BJ (cell line): ENCODE data around the gene ZFP57. TPM values are rescaled to one million over a fixed set of nuclear protein-coding genes. Genes with fewer than 3 reads are reported as not detected.

Experiments used
- CTCF ChIA-PET: fragments of 350-600 bp; formaldehyde crosslinking; extraction: SDS; loops from one replicate; lab custom pipeline; 2021; ENCODE audit warnings: antibody characterized with exemption, inconsistent platforms; lab: Yijun Ruan, JAX
- POLR2A ChIA-PET: fragments of 300-600 bp; sonication (Branson Sonifier 250); formaldehyde crosslinking; extraction: SDS; loops from one replicate; lab custom pipeline; 2021; ENCODE audit warnings: antibody characterized with exemption; lab: Charles Lee
- DNase-seq: peaks from one replicate; pipeline ENCODE4 v3.0.0-alpha.2; 2011; ENCODE audit warnings: low read depth
- H3K27me3 ChIP-seq: 2 replicates; pipeline ENCODE4 v1.6.0; 2011; ENCODE audit warnings: low read length; ENCODE audit not compliant: control insufficient read depth, insufficient read depth
- H3K36me3 ChIP-seq: 2 replicates; pipeline ENCODE4 v1.5.1; 2011; ENCODE audit warnings: low read length; ENCODE audit not compliant: control insufficient read depth, insufficient read depth
- H3K4me3 ChIP-seq: 2 replicates; pipeline ENCODE4 v1.5.1; 2011; ENCODE audit warnings: low read depth, mild to moderate bottlenecking, control low read depth, low read length
- polyA plus RNA-seq: library from polyadenylated mRNA; depleted of rRNA; stranded (reverse); fragments of >200 nt; gene quantifications from 2 replicates; pipeline ENCODE4 v1.2.3, GENCODE V29; 2011
- TF ChIP-seq, protein P1 (sequence below): IDR thresholded peaks from 2 replicates; pipeline ENCODE4 v1.5.1; 2011; ENCODE audit warnings: low read depth, mild to moderate bottlenecking, control low read depth, inconsistent platforms, low read length, moderate library complexity; ENCODE audit not compliant: insufficient read depth

The ZFP57 gene
- polyA plus RNA-seq, 1 experiment = 0.32 TPM

DNA sequence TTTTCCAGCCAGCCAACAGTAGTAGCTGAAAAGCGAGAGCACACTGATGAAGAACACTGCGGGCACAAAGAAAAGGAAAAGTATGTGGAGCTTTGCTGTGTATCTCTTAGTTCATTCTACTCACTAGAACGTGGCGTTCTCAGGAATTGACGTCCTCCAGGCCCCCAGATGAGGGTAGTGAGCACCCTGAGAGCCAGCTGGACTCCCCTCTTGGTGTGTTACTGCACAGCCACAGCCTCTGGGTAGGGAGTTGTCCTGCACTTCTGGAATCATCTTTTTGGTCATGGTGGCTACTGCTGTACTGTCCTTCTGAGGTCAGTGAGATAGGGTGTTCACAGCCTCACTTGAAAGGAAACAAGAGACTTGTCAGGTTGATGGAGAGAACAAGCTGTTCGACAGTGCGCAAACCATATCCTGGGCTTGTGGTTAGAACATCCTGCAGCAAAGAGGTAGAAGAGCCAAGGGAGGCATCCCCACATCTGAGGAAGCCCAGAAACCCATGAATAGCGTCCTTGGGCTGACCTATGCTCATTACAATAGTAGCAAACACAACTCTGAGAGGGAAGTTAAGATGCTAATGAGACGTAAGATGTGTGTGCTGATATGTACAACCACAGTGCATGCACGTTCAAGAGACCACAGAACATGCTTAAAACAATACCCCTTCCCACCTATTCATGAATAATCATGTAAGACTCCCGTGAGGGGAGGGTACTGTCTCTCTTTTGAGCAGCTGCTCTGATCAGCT, 27.7 kb upstream of the ZFP57 start:
- Histone ChIP-seq H3K4me3 (no peak overlapping the region), H3K27me3 (peaks cover 8% of the 10 kb centered on the region), H3K36me3 (no peaks in the 10 kb centered on the region)
- TF ChIP-seq, protein P1, sequence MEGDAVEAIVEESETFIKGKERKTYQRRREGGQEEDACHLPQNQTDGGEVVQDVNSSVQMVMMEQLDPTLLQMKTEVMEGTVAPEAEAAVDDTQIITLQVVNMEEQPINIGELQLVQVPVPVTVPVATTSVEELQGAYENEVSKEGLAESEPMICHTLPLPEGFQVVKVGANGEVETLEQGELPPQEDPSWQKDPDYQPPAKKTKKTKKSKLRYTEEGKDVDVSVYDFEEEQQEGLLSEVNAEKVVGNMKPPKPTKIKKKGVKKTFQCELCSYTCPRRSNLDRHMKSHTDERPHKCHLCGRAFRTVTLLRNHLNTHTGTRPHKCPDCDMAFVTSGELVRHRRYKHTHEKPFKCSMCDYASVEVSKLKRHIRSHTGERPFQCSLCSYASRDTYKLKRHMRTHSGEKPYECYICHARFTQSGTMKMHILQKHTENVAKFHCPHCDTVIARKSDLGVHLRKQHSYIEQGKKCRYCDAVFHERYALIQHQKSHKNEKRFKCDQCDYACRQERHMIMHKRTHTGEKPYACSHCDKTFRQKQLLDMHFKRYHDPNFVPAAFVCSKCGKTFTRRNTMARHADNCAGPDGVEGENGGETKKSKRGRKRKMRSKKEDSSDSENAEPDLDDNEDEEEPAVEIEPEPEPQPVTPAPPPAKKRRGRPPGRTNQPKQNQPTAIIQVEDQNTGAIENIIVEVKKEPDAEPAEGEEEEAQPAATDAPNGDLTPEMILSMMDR = no peak
- DNase-seq = no peak
- CTCF ChIA-PET = interaction anchor here (0.6 to 4.8 kb wide), 4 partner anchors 55 to 210 kb away, joined by 3 to 25 read pairs (median 5); no protein-coding TSS in a partner anchor
- POLR2A ChIA-PET = no interaction called here

DNA sequence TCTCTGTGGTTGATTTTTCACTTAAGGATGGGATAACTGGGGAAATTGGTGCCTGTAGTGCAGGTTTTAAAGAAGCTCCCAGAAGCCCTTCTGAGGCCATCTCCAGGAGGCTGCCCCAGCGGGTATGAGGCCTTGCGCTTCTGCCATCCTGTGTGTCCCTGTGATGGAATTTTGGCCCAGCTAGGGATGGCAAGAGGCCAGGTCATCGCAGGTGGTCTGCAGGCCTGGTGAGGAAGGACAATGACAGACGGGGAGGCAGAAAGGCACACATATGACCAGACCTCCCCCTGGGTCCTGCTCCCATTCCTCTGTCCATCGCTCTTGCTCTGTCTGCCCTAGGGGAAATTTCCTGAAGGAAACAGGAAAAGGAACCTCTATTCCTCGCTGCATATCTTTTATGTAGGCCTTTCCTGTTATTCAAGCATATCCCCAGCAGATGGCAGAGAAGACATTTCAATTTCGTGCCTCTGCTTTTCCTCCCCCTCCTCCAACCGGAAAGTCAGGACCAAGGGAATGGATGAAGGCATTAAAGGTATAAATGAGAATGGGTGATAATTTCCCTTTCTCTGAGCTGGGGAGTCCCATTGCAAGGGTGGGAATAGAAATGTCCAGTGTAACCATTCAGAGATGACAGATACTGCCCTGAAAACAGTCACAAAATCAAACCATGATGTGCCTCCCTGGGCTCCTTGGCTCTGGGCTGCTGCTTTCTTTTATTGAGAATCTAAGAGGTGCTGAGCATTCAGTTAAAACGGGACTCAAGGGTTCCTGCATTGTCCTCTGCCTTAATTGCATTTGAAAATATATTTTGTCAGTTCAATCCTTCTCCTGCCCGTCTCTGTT, 24.7 kb upstream of the ZFP57 start:
- CTCF ChIA-PET = interaction anchor here (0.6 to 4.8 kb wide), 11 partner anchors 9 to 1174 kb away, joined by 3 to 25 read pairs (median 3); no protein-coding TSS in a partner anchor
- H3K27me3 ChIP-seq = peaks cover 9% of the 10 kb centered on the region
- POLR2A ChIA-PET = interaction anchor here (0.6 kb wide), 1 partner anchor 39 kb away, joined by 3 read pairs; no protein-coding TSS in a partner anchor
- H3K4me3 ChIP-seq = no peak overlapping the region
- DNase-seq = no peak
- TF ChIP-seq, protein P1 = peak; percentile 63
- H3K36me3 ChIP-seq = no peaks in the 10 kb centered on the region

DNA sequence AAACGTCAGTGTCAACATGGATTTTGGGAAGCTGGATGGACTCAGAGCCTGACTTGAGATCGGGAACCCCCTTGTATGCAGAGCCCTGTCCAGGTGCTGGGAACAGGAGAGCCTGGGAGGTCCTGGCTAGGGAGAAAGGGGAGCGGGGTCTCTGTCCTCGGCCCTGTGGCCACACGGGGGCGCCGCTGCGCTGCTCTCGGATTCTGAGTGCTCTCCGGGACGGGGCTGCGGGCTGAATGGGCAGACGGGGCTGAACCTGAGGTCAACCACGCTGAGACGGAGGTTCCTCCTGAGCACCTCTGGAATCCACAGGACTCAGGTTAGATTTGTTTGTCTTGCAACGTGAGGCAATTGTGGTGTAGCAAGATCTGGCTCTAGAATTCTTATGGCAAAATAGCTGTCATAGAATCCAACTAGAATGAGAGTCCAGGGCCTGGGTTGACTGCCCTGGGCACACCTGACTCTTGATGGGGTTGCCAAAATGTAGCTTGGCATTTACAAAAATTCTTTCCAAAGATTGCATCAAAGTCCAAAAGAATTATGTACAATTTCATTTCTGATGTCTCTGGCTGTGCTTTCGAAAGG, 21.7 kb upstream of the ZFP57 start:
- TF ChIP-seq, protein P1 = peak; percentile 44
- POLR2A ChIA-PET = no interaction called here
- CTCF ChIA-PET = interaction anchor here (0.5 to 1.8 kb wide), 7 partner anchors 31 to 132 kb away, joined by 3 to 5 read pairs (median 4); no protein-coding TSS in a partner anchor
- DNase-seq = no peak
- H3K36me3 ChIP-seq = no peaks in the 10 kb centered on the region
- H3K4me3 ChIP-seq = no peak overlapping the region
- peaks cover 5% of the 10 kb centered on the region for H3K27me3 ChIP-seq

DNA sequence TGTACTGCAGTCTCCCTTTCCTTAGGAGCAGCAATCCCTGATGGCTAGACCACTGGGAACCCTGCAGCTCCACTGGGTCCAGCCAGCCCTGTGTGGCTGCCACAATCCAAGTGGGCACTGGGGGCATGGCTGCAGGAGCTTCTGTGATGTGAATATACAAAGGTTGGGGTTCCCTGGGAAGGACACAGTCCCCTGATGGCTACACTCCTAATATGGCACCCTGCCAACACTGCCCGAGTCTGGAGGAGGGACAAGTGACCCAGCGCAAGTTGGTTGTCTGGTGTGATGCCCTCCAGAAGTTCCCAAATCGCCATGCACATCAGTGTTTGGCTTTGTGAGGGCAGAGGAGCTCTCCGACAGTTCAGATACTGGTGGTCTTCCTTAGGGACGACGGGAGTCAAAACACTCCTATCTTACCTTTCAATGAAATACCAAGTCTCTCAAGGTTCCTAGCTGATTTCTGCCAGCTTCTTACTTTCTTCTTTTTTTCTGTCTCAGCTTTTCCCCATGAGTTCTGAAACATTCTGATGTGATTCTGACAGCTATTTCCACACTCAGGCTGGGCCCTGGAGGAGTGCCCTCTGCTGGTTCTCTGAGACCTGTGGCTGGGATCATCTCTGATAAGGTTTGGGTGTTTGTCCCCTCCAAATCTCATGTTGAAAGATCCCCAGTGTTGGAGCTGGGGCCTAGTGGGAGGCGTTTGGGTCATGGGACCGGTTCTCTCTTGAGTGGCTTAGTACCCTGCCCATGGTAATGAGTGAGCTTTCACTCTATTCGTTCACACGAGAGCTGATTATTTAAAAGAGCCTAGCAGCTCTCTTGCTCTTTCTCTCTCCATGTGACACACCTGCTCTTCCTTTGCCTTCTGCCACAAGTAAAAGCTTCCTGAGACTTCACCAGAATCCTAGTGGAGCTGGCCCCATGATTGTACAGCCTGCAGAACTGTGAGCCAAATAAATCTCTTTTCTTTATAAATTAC, 15.5 kb upstream of the ZFP57 start:
- no peaks in the 10 kb centered on the region for H3K27me3 ChIP-seq
- CTCF ChIA-PET = interaction anchor here (0.6 to 4.1 kb wide), 15 partner anchors 8 to 317 kb away, joined by 3 to 34 read pairs (median 3); no protein-coding TSS in a partner anchor
- POLR2A ChIA-PET = interaction anchor here (0.6 kb wide), 1 partner anchor 587 kb away, joined by 3 read pairs; no protein-coding TSS in a partner anchor
- DNase-seq = no peak
- TF ChIP-seq, protein P1 = peak; percentile 59
- H3K4me3 ChIP-seq = no peak overlapping the region
- no peaks in the 10 kb centered on the region for H3K36me3 ChIP-seq
